Bronchial epithelial cell (primary cell): ENCODE measurements around the gene SIRT7. TPM values are rescaled to one million over a fixed set of nuclear protein-coding genes. Genes with fewer than 3 reads are reported as not detected.

Source experiments
- DNase-seq: peaks from one replicate; pipeline ENCODE4 v3.0.0-alpha.2; 2010; ENCODE audit warnings: low read depth
- FAIRE-seq: peaks from 2 replicates; lab custom pipeline; 2011; peaks lifted over from hg19 to GRCh38; lab: Jason Lieb, UNC
- H3K27me3 ChIP-seq: 2 replicates; pipeline ENCODE4 v1.5.1; 2011; ENCODE audit warnings: low read length; ENCODE audit not compliant: control insufficient read depth, insufficient read depth
- H3K36me3 ChIP-seq: 2 replicates; pipeline ENCODE4 v1.5.1; 2011; ENCODE audit warnings: low read length; ENCODE audit not compliant: control insufficient read depth, insufficient read depth
- H3K4me3 ChIP-seq: 2 replicates; pipeline ENCODE4 v1.5.1; 2011; ENCODE audit warnings: mild to moderate bottlenecking, low read depth, low read length, control low read depth
- CTCF ChIP-seq: IDR thresholded peaks from 2 replicates; pipeline ENCODE4 v1.5.1; 2011; ENCODE audit warnings: mild to moderate bottlenecking, moderate library complexity, low read length, control low read depth, inconsistent platforms; ENCODE audit not compliant: insufficient read depth, severe bottlenecking
- total RNA-seq: library from RNA; depleted of rRNA; stranded (reverse); fragments of >200 nt; gene quantifications from 2 replicates; pipeline ENCODE4 v1.2.1, GENCODE V29; 2014

SIRT7 gene
- total RNA-seq, 1 donor from 2014 or later = 48.4 TPM

GRCh38 chr17:81866440-81867169, 51.4 kb downstream of the SIRT7 start:
- Histone ChIP-seq H3K27me3 (no peaks in the 10 kb centered on the region), H3K4me3 (no peak overlapping the region), H3K36me3 (peaks cover 34% of the 10 kb centered on the region)
- DNase-seq (no peak), FAIRE-seq (no peak)
- no peak for TF ChIP-seq CTCF

GRCh38 chr17:81865733-81866439, 52.1 kb downstream of the SIRT7 start:
- no peak for TF ChIP-seq CTCF
- FAIRE-seq = no peak
- Histone ChIP-seq H3K27me3 (no peaks in the 10 kb centered on the region), H3K36me3 (peaks cover 34% of the 10 kb centered on the region), H3K4me3 (no peak overlapping the region)
- DNase-seq = no peak

- FAIRE-seq = no peak
- no peaks in the 10 kb centered on the region for H3K27me3 ChIP-seq
- no peak for TF ChIP-seq CTCF
- H3K36me3 ChIP-seq = peaks cover 34% of the 10 kb centered on the region
- no peak for DNase-seq
- no peak overlapping the region for H3K4me3 ChIP-seq
Observed at GRCh38 chr17:81865358-81865732, 52.6 kb downstream of the SIRT7 start.

GRCh38 chr17:81863833-81864768, 53.9 kb downstream of the SIRT7 start:
- FAIRE-seq (no peak), DNase-seq (no peak)
- Histone ChIP-seq H3K27me3 (no peaks in the 10 kb centered on the region), H3K4me3 (no peak overlapping the region), H3K36me3 (peaks cover 30% of the 10 kb centered on the region)
- TF ChIP-seq CTCF = no peak

- Histone ChIP-seq H3K36me3 (peaks cover 32% of the 10 kb centered on the region), H3K4me3 (no peak overlapping the region), H3K27me3 (no peaks in the 10 kb centered on the region)
- FAIRE-seq = no peak
- no peak for TF ChIP-seq CTCF
- DNase-seq = no peak
Observed at GRCh38 chr17:81863123-81863675, 54.8 kb downstream of the SIRT7 start.

Other genes with a start within 250 kb of the SIRT7 start
- 23.0 and 25.8 TPM in 2 replicates for gene ARL16, start 234.4 kb downstream of the SIRT7 start, total RNA-seq
- gene HGS, start 234.2 kb downstream of the SIRT7 start, total RNA-seq = 77.7 and 84.4 TPM in 2 replicates
- 11.6 and 13.6 TPM in 2 replicates for gene MRPL12, start 214.8 kb downstream of the SIRT7 start, total RNA-seq
- gene SLC25A10, start 205.9 kb downstream of the SIRT7 start, total RNA-seq = 20.3 and 21.1 TPM in 2 replicates
- not detected in 2 replicates for gene GCGR, start 114.0 kb downstream of the SIRT7 start, total RNA-seq
- 25.8 and 32.6 TPM in 2 replicates for gene MCRIP1, start 84.9 kb downstream of the SIRT7 start, total RNA-seq
- gene PPP1R27, start 83.1 kb downstream of the SIRT7 start, total RNA-seq = 0.13 TPM in 1 of 2 replicates, not detected in the other
- 673 and 821 TPM in 2 replicates for gene P4HB, start 57.6 kb downstream of the SIRT7 start, total RNA-seq
- 57.4 and 67.0 TPM in 2 replicates for gene ARHGDIA, start 46.8 kb downstream of the SIRT7 start, total RNA-seq
- gene ALYREF, start 26.6 kb downstream of the SIRT7 start, total RNA-seq = 105 and 145 TPM in 2 replicates
- gene ANAPC11, start 26.5 kb downstream of the SIRT7 start, total RNA-seq = 237 and 251 TPM in 2 replicates
- gene NPB, start 15.9 kb downstream of the SIRT7 start, total RNA-seq = 0.26 and 0.51 TPM in 2 replicates
- 16.5 and 29.5 TPM in 2 replicates for gene PCYT2, start 6.8 kb downstream of the SIRT7 start, total RNA-seq
- 16.8 and 19.6 TPM in 2 replicates for gene MAFG, start 9.6 kb upstream of the SIRT7 start, total RNA-seq
- 152 and 178 TPM in 2 replicates for gene PYCR1, start 19.1 kb upstream of the SIRT7 start, total RNA-seq
- gene MYADML2, start 29.1 kb upstream of the SIRT7 start, total RNA-seq = not detected in 2 replicates
- gene NOTUM, start 43.0 kb upstream of the SIRT7 start, total RNA-seq = 0.13 TPM in 1 of 2 replicates, not detected in the other
- 22.6 and 32.1 TPM in 2 replicates for gene ASPSCR1, start 59.5 kb upstream of the SIRT7 start, total RNA-seq
- gene CENPX, start 104.7 kb upstream of the SIRT7 start, total RNA-seq = 33.8 and 38.7 TPM in 2 replicates
- gene LRRC45, start 105.1 kb upstream of the SIRT7 start, total RNA-seq = 6.1 and 8.4 TPM in 2 replicates
- gene RAC3, start 113.5 kb upstream of the SIRT7 start, total RNA-seq = 18.7 and 25.2 TPM in 2 replicates
- gene DCXR, start 119.5 kb upstream of the SIRT7 start, total RNA-seq = 83.3 and 87.9 TPM in 2 replicates
- gene RFNG, start 133.6 kb upstream of the SIRT7 start, total RNA-seq = 26.3 and 38.7 TPM in 2 replicates
- 83.7 and 117 TPM in 2 replicates for gene GPS1, start 133.7 kb upstream of the SIRT7 start, total RNA-seq
- gene DUS1L, start 147.6 kb upstream of the SIRT7 start, total RNA-seq = 122 and 125 TPM in 2 replicates
- 37.1 and 38.5 TPM in 2 replicates for gene FASN, start 180.1 kb upstream of the SIRT7 start, total RNA-seq